NB4 (cell line): ENCODE measurements around the gene WDR31.

Source experiments
- CTCF ChIP-seq: IDR thresholded peaks from one replicate; pipeline ENCODE4 v1.5.1; 2012; ENCODE audit warnings: low read depth, low read length
- MAX ChIP-seq: IDR thresholded peaks from 2 replicates; pipeline ENCODE4 v1.6.1; 2011; ENCODE audit warnings: low read depth, low read length
- POLR2A ChIP-seq: IDR thresholded peaks from 2 replicates; pipeline ENCODE4 v1.6.1; 2011; ENCODE audit warnings: mild to moderate bottlenecking; ENCODE audit not compliant: insufficient read length; ENCODE audit errors: extremely low read depth

GRCh38 chr9:113369855-113370140 lies 29.7 kb upstream of the WDR31 start:
- TF ChIP-seq POLR2A (no peak), CTCF (no peak), MAX (no peak)
